Upper lobe of left lung (tissue), 4 donors: Measurements from ENCODE around the gene CYP2E1.

Source experiments
- EP300 ChIP-seq, 4 donors: sonication (generic); formaldehyde crosslinking; IDR thresholded peaks; one replicate each; pipeline ENCODE4 v1.5.1; 2017; ENCODE audit warnings: antibody characterized with exemption in 4 of 4, control low read depth in 2 of 4
- POLR2AphosphoS5 ChIP-seq, 2 donors: sonication (generic); formaldehyde crosslinking; IDR thresholded peaks; one replicate each; pipeline ENCODE4 v1.5.1; 2017; ENCODE audit warnings: antibody characterized with exemption in 2 of 2

DNA sequence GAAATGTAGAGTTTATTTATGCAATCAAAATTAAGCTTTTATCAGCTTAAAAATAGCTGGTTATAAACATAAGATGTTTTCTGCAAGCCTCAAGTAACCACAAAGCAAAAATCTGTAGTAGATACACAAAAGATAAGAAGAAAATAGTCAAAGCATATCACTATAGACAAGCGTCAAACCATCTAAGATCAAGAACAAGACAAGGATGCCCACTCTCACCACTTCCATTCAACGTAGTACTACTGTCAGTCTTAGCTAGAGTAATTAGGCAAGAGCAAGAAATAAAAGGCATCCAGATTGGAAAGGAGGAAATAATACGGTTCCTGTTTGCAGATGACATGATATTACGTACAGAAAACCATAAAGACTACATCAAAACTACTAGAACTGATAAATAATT is 17.5 kb upstream of the CYP2E1 start:
- TF ChIP-seq EP300 (IDR thresholded peaks at IDR 0.05), result no peak
- TF ChIP-seq POLR2AphosphoS5 (IDR thresholded peaks at IDR 0.05), result no peak
